GM21576 (cell line): Measurements from ENCODE around the gene KCNJ4.

Experiments used
- ATAC-seq: cut with Tn5 transposase; IDR thresholded peaks from one replicate; pipeline ENCODE4 v1.9.1; 2021; ENCODE audit warnings: mild to moderate bottlenecking, moderate library complexity; ENCODE audit not compliant: unreplicated experiment

KCNJ4 gene

GRCh38 chr22:38453066-38453672 is 1.8 kb downstream of the KCNJ4 start:
- no peak for ATAC-seq

GRCh38 chr22:38452373-38453065 is 2.5 kb downstream of the KCNJ4 start:
- ATAC-seq = no peak

GRCh38 chr22:38451864-38452263 is 3.1 kb downstream of the KCNJ4 start:
- no peak for ATAC-seq

- ATAC-seq = no peak
Observed at GRCh38 chr22:38451404-38451803, 3.6 kb downstream of the KCNJ4 start.

GRCh38 chr22:38450234-38450797 is 4.7 kb downstream of the KCNJ4 start:
- ATAC-seq = no peak

- ATAC-seq = no peak
Observed at GRCh38 chr22:38449776-38450175, 5.2 kb downstream of the KCNJ4 start.

- no peak for ATAC-seq
Observed at GRCh38 chr22:38448945-38449745, 5.9 kb downstream of the KCNJ4 start.

- no peak for ATAC-seq
Observed at GRCh38 chr22:38446018-38446601, 8.9 kb downstream of the KCNJ4 start.

- ATAC-seq = no peak
Observed at GRCh38 chr22:38444783-38445182, 10.2 kb downstream of the KCNJ4 start.

- ATAC-seq = no peak
Observed at GRCh38 chr22:38443628-38444521, 11.1 kb downstream of the KCNJ4 start.

- ATAC-seq = no peak
Observed at GRCh38 chr22:38442967-38443627, 11.9 kb downstream of the KCNJ4 start.

- ATAC-seq = no peak
Observed at GRCh38 chr22:38441620-38442287, 13.2 kb downstream of the KCNJ4 start.

GRCh38 chr22:38440747-38441350 is 14.2 kb downstream of the KCNJ4 start:
- no peak for ATAC-seq

- ATAC-seq = no peak
Observed at GRCh38 chr22:38437416-38437815, 17.6 kb downstream of the KCNJ4 start.

- no peak for ATAC-seq
Observed at GRCh38 chr22:38436629-38437395, 18.2 kb downstream of the KCNJ4 start.

- ATAC-seq = no peak
Observed at GRCh38 chr22:38435965-38436364, 19.0 kb downstream of the KCNJ4 start.

- no peak for ATAC-seq
Observed at GRCh38 chr22:38435010-38435409, 20.0 kb downstream of the KCNJ4 start.

- no peak for ATAC-seq
Observed at GRCh38 chr22:38433871-38434270, 21.1 kb downstream of the KCNJ4 start.
